Activated T-cell treated with anti-CD3 and anti-CD28 coated beads for 24 hours (primary cell): Measurements from ENCODE around the gene KASH5.
"Not testable (repeated sequence)": the region's sequence is repeated elsewhere in the genome, so short reads cannot be mapped to it uniquely, and the experiment has no call there.

Experiments
- DNase-seq: peaks from one replicate; pipeline ENCODE4 v3.0.0-alpha.2; 2020; ENCODE audit warnings: low read depth

Gene KASH5

DNA sequence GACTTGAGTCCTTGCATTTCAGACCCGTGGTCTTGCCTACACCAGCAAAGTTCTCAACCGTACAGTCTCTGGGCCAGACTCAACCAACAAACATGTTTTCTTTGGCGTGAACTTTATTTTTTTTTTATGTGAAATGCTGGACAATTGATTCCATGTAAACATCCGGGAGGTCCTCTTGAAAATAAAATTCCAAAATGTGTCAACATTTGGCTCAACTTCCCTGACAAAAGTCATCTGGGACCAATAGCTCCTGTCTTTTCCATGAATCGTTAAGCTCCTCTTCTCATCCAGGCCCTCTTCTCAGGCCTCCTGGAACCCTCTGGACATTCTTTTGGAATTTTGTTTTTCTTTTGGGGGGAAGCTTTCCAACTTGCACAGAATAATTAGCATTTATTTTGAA lies 67.7 kb downstream of the KASH5 start:
- DNase-seq, result no peak

- no peak for DNase-seq
Observed at GRCh38 chr19:49456326-49456725, 68.3 kb downstream of the KASH5 start.

DNA sequence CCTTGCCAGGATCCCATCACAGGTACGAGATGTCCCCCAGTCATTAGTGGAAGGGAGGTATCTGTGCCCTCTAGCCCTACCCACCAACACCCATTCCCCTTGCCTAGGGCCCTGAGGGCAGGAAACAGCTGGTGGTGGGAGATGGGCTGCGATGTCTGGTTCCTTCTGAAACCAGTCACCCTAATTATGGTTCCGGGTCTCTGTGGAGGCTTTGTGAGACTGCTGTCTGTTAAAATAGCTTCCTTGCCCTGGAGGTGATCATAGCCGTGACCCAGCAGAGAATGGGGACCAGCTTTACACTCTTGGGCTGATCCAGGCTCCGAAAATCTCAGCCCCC lies 70.5 kb downstream of the KASH5 start:
- DNase-seq, result no peak

DNA sequence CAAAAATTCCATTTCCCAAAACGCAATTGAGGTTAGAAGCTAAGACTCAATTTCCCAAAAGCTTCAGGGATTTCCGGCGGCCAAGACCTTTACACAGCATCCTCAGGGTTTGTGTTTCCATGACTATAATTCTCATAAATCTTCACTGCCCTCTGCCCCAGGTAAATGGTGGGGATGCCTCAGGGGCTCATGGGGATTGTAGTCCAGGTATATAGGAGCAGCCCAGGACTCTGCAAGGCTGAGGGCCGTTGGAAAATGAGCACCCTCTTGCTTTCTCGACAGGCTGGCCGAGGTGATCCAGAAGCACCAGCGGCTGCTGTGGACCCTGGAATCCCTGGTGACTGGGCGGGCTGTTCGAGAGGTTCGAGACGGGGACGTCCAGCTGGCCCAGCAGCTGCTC lies 71.3 kb downstream of the KASH5 start:
- no peak for DNase-seq

- DNase-seq, result not testable (repeated sequence)
Observed at GRCh38 chr19:49461130-49461529, 73.1 kb downstream of the KASH5 start.

GRCh38 chr19:49461656-49462055 lies 73.6 kb downstream of the KASH5 start:
- no peak for DNase-seq

GRCh38 chr19:49462492-49462891 lies 74.4 kb downstream of the KASH5 start:
- no peak for DNase-seq

DNA sequence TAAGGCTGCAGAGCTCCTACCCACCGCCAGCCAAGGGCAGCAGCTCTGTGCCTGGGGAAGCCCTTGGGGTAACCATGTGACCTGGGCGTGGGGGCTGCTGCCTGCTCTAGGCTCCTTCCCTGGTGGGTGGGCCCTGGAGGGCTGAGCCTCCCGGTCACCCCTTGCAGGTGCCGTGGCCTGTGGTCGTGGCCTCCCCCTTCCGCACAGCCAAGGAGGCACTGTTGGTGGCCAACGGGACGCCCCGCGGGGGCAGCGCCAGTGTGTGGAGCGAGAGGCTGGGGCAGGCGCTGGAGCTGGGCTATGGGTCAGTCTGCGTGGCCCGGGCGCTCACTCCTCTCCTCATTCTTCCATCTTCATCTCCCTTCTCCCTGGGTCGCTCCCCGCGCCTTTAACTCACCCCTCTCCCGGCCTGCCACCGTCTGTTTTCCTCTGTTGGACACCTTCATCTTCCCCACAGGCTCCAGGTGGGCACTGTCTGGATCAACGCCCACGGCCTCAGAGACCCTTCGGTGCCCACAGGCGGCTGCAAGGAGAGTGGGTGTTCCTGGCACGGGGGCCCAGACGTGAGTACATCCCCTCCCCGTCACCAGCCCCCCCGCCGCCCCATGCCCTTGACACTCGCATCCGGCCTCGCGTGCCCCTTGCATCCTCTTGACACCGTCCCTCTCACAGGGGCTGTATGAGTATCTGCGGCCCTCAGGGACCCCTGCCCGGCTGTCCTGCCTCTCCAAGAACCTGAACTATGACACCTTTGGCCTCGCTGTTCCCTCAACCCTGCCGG lies 76.1 kb downstream of the KASH5 start:
- DNase-seq, result no peak

DNA sequence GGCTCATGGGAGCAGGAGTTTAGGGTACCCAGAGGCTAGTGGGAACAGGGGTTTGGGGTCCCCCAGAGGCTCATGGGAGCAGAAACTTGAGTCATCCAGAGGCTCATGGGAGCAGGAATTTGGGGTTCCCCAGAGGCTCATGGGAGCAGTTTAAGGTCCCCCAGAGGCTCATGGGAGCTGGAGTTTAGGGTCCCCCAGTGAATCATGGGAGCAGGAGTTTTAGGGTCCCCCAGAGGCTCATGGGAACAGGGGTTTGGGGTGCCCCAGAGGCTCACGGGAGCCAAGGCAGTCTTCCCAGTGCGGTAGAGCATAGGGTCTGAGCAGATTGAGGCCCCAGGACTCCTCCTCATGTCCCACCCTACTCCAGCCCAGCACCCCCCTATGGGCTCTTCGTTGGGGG lies 77.3 kb downstream of the KASH5 start:
- DNase-seq, result no peak
